GM18526 (cell line): ENCODE data around the gene CCDC3.

Source experiments
- POLR2A ChIP-seq: IDR thresholded peaks from 3 replicates; pipeline ENCODE4 v1.6.1; 2011; ENCODE audit not compliant: insufficient read length; ENCODE audit errors: extremely low read depth

CCDC3 gene

GRCh38 chr10:12924911-12925310 lies 76.6 kb downstream of the CCDC3 start:
- no peak for TF ChIP-seq POLR2A

DNA sequence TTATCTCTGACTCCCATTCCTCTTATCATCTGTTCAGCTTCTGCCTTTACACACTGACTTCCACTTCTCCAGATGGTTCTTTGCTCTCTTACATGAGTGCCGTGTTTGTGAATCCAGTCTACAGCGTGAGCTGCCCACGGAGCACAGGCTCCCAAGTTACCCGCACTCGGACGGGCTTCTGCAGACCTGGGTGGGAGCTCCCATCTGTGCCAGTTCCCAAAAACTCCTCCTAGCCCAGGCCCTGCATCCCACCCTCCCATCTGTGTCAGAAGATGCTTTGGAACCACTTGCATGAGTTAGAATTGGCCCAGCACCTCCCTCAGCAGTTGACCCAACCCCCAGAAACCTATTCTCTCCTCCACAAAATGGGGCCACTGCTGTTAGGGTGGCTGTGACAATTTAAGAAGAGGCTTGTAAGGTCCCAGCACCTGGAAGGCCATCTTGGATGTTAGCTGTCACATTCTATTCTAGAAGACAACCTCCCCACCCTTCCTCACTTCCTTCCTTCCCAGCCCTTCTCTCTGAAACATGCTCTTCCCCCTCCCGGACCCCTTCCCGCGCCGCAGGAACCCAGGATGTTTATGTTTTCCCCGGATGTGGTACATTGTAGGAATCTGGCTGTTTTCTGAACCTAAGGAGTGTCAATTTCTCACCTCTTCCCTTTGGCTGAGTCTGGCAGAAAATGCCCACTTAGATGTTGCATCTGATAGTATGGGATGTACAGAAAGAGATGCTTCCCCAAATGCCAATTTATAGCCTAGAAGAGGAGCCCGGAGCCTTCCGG lies 79.2 kb downstream of the CCDC3 start:
- TF ChIP-seq POLR2A, result no peak

GRCh38 chr10:12921163-12921562 lies 80.3 kb downstream of the CCDC3 start:
- TF ChIP-seq POLR2A, result no peak

DNA sequence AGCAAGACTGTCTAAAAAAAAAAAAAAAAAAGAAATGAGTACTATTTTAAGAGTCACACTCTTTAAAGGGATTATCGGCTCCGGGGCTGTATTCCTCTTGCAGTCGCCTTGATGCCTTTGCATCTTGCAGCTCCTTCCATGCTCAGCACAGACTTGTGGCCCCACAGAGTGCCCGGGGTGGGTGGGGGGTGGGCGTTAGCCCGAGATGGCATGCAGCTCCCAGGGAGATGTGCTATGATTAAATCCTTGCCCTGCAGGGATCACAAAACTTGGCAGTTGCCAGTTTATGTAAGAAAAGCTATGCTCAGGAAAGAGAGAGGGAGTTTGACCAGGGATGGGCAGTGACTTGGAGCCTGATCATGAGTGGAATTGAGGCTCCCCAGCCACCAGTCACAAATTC lies 81.9 kb downstream of the CCDC3 start:
- TF ChIP-seq POLR2A, result no peak

DNA sequence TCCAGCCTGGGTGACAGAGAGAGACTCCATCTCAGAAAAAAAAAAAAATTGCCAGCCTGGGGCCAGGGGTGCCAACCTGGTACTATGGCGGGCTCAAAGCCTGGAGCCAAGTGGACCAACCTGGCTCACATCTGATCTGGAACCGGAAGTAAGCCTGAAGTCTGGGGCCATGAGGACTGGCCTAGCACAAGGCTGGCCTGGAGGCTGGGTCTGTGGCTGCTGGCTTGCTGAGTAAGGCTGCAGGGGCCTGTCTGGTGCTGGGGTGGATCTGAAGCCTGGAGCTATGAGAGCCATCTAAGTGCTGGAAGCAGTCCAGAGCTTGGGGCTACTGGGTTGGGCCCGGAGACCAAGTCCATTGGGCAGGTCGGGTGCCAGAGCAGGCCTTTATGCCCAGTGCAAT lies 84.9 kb downstream of the CCDC3 start:
- TF ChIP-seq POLR2A, result no peak

- TF ChIP-seq POLR2A, result no peak
Measured at GRCh38 chr10:12915637-12916168, 85.8 kb downstream of the CCDC3 start.

GRCh38 chr10:12914111-12914510 lies 87.4 kb downstream of the CCDC3 start:
- no peak for TF ChIP-seq POLR2A

GRCh38 chr10:12911795-12912194 lies 89.7 kb downstream of the CCDC3 start:
- no peak for TF ChIP-seq POLR2A

- TF ChIP-seq POLR2A, result no peak
Measured at GRCh38 chr10:12910835-12911234, 90.7 kb downstream of the CCDC3 start.

DNA sequence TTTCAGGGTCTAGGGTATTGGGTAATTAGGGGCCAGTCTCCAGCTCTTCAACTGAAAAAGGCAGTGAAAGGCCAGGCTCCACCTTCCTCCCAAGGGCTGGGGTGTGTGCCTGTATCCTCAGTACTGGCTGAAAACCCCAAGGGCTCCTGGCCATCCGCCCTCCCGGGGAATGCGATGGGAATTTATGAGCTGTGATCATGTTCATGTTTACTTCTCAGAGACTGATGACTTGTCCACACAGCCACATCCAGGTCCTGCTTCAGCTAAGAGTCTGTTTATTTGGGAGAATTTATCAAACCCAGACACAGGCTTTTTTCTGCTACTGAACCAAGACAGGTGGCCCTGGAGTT lies 91.7 kb downstream of the CCDC3 start:
- TF ChIP-seq POLR2A, result no peak

- no peak for TF ChIP-seq POLR2A
Measured at GRCh38 chr10:12909182-12909835, 92.2 kb downstream of the CCDC3 start.

- TF ChIP-seq POLR2A, result no peak
Measured at GRCh38 chr10:12908773-12909172, 92.7 kb downstream of the CCDC3 start.

DNA sequence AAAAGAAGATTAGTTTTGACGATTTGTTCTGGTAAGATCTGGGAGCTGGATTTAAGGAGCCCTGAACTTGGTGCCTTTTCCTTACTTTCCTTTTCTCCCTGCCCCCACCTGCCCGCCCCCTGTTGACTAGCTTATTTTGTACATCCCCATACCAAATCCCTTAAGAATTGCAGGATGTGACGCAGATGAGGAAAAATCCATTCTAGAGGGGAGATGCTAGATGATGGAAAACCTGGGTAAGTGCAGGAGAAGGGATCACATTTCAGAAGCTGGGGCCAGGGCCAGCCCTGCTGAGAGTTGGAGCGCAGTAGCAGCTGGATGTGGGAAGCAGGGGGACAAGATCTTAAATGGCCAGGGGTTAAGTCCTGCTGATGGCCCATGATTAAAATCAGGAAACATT lies 93.9 kb downstream of the CCDC3 start:
- TF ChIP-seq POLR2A, result no peak

GRCh38 chr10:12906051-12906541 lies 95.4 kb downstream of the CCDC3 start:
- TF ChIP-seq POLR2A, result no peak

GRCh38 chr10:12905067-12905466 lies 96.4 kb downstream of the CCDC3 start:
- no peak for TF ChIP-seq POLR2A

DNA sequence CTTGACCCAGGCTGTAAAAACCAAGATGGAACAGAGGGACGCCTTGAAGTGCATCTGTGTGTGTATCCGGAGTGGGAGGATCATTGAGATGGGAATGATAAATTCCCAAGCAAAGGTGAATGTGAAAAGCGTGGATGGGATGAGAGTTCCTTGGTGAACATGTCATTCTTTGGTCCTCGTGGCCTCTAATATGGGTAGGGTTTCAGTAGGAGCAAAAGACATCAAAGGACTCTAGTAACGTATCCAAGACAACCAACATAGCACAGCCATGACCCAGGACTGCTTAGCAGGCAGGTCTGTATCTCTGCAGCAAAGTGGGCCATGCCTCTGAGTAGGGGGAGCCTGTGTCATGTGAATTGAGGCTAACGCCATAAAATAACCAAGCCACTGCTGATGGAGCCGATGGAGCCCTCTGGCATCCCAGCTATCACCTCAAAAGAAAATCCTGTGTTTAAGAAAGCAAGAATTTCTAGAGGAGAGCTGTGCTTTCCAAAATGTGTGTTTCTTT lies 98.6 kb downstream of the CCDC3 start:
- no peak for TF ChIP-seq POLR2A
